RWPE1 (cell line): ENCODE measurements around the gene RABGGTA.
A peak's percentile ranks its signal among the peaks of the same experiment; 100 is the strongest.

ENCODE experiments used
- CTCF ChIA-PET: fragments of 350-600 bp; sonication (Branson Sonifier 250); formaldehyde crosslinking; extraction: SDS; loops from one replicate; lab custom pipeline; 2021; lab: Yijun Ruan, JAX
- POLR2A ChIA-PET: fragments of 400-600 bp; formaldehyde crosslinking; extraction: SDS; loops from one replicate; lab custom pipeline; 2020; ENCODE audit warnings: antibody characterized with exemption; ENCODE audit not compliant: low non-redundant PET; lab: Yijun Ruan, JAX
- DNase-seq: peaks from one replicate; pipeline ENCODE4 v3.0.0; 2012; ENCODE audit warnings: low spot score
- H3K27ac ChIP-seq: fragments of 450-650 bp; 2 replicates; pipeline ENCODE4 v1.5.1; 2017
- CTCF ChIP-seq: fragments of 450-650 bp; conservative IDR thresholded peaks from 2 replicates; pipeline ENCODE4 v1.5.1; 2017; ENCODE audit warnings: low read depth, mild to moderate bottlenecking

RABGGTA gene, protein sequence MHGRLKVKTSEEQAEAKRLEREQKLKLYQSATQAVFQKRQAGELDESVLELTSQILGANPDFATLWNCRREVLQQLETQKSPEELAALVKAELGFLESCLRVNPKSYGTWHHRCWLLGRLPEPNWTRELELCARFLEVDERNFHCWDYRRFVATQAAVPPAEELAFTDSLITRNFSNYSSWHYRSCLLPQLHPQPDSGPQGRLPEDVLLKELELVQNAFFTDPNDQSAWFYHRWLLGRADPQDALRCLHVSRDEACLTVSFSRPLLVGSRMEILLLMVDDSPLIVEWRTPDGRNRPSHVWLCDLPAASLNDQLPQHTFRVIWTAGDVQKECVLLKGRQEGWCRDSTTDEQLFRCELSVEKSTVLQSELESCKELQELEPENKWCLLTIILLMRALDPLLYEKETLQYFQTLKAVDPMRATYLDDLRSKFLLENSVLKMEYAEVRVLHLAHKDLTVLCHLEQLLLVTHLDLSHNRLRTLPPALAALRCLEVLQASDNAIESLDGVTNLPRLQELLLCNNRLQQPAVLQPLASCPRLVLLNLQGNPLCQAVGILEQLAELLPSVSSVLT

GRCh38 chr14:24271134-24271833 lies at the start of gene RABGGTA:
Gene RABGGTA, minus strand, starts transcription at chr14:24271597. Its CDS starts 482 bp downstream, at chr14:24271115.
- H3K27ac ChIP-seq = peak within 1 kb of the TSS; percentile 96
- peak; percentile 91 for DNase-seq
- ChIA-PET CTCF (interaction anchor here (0.6 to 1.0 kb wide), 4 partner anchors 11 to 131 kb away, joined by 3 to 4 read pairs (median 3); partner anchors contain the start of gene TINF2), POLR2A (interaction anchor here (0.7 to 2.1 kb wide), 3 partner anchors 12 to 29 kb away, joined by 3 to 12 read pairs (median 3); partner anchors contain the start of gene TINF2)
- peak; percentile 88 for TF ChIP-seq CTCF

DNA sequence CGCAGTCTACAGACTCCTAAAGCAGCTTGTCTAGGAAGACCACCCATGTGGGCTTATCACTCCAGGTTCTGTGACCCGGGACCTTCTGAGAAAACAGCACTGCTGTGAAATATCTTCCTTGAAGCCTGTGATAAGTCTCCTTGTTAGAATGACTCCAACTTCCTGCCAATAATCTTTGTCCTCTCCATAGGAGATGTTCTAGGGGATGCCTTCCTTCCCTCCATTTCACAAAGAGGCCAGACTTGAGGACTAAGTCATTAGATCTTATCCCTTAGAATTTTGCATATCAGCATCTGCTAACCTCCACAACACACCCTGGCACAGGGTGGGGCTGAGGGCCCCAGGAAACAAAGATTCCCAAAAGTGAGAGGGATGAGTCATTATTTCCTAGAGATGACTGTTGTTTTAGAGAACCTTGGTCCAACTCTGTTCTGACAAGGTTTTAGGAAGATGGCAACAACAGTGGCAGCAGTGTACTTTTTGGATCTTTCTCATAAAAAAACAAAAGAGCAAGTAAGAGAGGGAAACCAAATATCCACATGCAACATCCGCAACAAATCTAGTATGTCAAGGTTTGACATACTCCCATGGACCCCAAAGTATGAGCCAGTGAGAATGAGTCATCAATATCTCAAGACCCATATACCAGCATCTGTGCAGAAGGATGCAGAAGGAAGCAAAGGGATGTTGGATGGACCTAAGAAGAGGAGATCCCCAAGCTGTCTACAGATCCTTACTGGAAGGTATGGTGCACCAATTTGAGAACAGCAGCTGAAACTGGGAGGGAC lies 45.9 kb upstream of the RABGGTA start:
- TF ChIP-seq CTCF = no peak
- CTCF ChIA-PET = interaction anchor here (0.7 to 1.4 kb wide), 3 partner anchors 10 to 114 kb away, joined by 4 read pairs; no protein-coding TSS in a partner anchor

DNA sequence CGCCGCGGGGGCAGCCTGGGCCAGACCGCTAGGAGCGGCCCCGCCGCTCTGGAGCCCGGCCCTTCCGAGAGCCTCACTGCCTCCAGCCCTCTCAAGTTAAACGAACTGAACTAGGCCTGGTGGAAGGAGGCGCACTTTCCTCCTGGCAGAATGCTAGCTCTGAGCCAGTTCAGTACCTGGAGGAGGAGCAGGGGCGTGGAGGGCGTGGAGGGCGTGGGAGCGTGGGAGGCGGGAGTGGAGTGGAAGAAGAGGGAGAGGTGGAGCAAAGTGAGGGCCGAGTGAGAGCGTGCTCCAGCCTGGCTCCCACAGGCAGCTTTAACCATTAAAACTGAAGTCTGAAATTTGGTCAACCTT lies 45.2 kb upstream of the RABGGTA start:
- no peak for DNase-seq
- POLR2A ChIA-PET = no interaction called here
- CTCF ChIA-PET = interaction anchor here (0.9 kb wide), 1 partner anchor 11 kb away, joined by 4 read pairs; no protein-coding TSS in a partner anchor
- H3K27ac ChIP-seq = peak overlapping the region; percentile 98
- no peak for TF ChIP-seq CTCF

More for the DNA sequence above, 45.9 kb upstream of the RABGGTA start:
- POLR2A ChIA-PET = no interaction called here
- H3K27ac ChIP-seq = peak overlapping the region; percentile 98
- DNase-seq = peak; percentile 79

- ChIA-PET CTCF (interaction anchor here (0.9 kb wide), 1 partner anchor 11 kb away, joined by 4 read pairs; no protein-coding TSS in a partner anchor), POLR2A (no interaction called here)
- TF ChIP-seq CTCF = no peak
- no peak for DNase-seq
- H3K27ac ChIP-seq = peak overlapping the region; percentile 98
Observed at GRCh38 chr14:24315807-24316596, 44.6 kb upstream of the RABGGTA start.

GRCh38 chr14:24315243-24315806 lies 43.9 kb upstream of the RABGGTA start:
- ChIA-PET POLR2A (no interaction called here), CTCF (no interaction called here)
- no peak for DNase-seq
- H3K27ac ChIP-seq = peak overlapping the region; percentile 98
- TF ChIP-seq CTCF = no peak
